CD4-positive, alpha-beta T cell treated with Interleukin-17A for 1 hour (primary cell): ENCODE data around the gene SCYL1.

ENCODE experiments used
- DNase-seq: peaks from one replicate; pipeline ENCODE4 v3.0.0-alpha.2; 2020

Gene SCYL1

DNA sequence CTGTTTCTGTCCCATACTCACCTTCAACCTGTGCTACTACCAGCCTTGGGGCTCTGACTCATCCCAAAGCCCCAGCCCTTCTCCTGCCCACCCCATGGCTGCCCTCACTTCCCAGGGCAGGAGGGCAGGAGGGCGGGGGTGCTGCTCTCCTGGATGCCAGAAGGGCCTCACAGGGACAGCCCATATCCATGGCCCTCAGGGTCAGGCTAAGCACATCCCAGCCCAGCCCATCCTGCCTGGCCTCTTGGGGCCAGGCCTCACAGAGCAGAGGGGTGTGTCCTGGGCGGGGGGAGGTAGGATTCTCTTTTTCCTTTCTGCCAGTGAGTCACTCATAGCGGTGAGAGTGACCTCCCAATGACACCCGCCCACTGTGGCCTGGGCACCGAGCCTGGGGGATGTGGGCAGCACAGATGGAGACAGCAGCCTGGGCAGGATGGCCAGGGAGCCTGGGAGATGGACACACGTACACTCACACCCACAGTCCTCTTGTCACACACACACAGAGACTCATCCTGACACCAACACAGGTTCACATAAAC, 30.9 kb downstream of the SCYL1 start:
- no peak for DNase-seq

DNA sequence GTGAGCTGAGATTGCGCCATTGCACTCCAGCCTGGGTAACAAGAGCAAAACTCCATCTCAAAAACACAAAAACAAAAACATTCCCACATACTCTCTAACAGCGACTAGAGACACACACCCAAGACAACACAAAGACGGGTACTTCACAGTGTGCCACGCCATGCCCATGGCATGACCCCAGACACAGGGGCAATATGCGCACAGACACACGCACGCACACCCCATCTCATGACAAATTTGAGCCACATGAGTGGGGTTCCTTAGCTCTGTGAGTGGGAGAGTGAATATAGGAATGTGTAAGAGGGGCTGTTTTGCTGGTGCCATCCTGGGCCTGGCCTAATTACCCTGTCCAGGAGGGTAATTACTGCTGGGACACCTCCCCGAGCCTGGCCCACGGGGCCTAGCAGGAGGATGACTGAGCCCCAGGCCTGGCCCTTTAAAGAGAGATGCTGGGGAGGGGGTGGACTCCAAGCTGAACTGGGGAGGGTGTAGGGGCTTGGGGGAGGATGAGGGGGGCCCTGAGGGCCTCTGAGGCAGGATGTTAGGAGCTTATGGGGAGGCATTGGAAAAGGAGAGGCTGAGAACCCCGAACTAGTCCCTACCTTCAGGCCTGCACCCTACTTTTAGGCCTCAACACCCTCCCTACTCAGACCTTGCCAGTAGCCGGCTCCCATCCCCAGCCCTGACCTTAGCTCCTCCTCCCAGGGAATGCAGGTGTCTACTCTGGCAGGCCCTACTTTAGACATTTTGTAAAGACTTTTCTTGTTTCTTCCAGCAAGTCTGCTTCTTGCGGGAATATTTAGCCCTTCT, 31.8 kb downstream of the SCYL1 start:
- no peak for DNase-seq

DNA sequence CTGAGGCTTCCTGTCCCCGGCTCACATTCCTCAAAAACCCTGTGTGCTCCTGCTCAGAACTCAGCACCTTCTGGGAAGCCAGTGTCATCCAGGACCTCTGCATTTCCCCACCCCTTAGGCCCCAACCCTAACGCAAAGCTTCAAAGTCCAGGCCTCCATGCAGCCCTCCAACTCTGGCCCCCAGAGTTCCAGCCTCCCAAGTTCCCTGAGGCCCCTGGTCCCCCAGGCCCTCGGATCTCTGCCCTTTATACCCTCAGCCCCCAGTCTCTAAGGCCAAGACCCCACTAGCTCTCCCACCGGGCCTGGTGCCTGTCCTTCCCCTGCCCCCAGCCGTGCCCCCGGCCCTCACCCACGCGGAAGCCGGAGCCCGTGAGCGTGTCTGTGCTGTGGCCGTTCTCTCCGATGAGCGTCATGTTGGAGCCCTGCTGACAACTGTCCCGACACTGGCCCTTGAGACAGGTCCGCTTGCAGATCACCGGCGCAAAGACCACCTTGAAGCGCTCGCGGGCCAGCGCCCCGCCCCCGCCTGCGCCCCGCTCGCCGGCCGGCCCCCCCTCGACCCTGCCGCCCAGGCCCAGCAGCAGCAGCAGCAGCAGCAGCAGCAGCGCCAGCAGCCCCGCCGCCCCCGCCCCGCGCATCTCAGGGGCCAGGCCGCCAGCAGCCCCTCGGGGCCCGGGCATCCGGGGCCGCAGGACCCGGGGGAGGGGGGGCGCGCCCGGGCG, 32.6 kb downstream of the SCYL1 start:
- DNase-seq: no peak

DNA sequence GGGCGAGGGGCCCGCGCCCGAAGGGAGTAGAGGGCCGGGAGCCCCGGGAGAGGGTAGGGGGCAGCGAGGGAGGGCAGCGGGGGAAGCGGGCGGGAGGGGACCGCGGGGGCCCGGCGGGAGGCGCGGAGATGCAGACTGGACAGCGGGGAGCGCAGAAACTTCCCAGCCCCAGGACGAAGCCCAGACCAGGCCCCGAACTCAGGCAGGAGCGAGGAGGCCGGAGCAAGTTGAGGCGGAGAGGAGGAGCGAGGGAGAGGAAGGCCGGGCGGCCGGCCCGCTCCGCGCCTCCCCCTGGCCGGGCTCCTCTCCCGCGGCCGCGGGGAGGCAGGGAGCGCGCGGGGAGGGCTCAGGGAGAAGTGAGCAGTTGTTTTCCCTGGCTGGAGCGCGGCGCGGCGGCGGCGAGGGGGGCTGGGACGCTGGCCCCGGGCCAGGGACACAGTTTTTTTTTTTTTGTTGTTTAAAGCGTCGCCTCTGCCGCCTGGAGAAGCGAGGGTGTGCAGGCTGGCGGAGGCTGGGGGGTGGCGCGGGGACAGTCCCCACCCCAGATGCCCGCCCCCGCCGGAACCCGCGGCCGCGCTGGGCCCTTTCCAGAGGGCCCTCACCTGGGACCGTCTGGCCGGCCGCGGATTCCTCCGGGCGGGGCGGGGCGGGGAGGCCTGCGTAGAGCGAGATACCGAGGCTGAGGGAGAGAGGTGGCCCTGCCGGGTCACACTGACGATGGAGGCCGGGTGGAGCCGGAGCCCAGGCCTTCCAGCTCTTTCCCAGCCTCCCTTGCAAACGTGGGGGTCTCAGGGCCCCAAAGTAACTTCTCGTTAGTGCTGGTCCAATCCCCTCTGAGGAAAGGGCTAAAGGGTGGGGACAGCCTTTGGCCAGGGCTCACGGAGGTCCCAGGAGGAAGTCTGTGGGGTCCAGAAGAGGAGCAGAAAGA, 33.4 kb downstream of the SCYL1 start, which contains the start of gene LTBP3:
Gene LTBP3 (minus strand): TSS at position 358 of the 928 bp plus-strand sequence. CDS start 400 bp downstream, outside the sequence.
- peak; percentile 60 for DNase-seq

DNA sequence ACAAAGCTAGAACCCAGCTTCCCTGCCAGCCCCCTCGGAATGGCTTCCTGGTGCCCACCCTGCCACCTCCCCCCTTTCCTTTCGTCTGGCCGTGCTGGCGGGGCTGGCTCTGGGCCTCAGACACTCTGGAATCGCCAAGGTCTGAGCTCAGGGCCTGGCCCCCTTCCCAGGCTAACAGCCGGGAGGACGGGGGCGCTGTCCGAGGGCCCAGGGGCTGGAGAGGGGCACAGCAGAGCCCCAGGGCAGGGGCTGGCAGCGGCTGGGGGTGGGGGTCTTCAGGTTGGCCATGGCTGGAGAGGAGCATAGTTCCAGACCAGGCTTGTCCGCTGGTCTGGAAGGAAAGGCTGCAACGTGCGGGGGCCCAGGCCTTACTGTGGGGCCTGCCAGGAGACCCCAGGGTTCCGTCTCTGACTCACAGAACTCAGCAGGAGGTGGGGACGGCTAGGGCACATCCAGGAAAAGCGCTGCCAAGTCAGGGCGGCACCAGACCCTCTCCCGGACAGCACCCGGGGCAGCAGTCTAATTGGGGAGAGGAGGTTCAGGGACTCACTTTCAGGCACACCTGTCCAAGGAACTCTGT, 34.1 kb downstream of the SCYL1 start:
- no peak for DNase-seq

DNA sequence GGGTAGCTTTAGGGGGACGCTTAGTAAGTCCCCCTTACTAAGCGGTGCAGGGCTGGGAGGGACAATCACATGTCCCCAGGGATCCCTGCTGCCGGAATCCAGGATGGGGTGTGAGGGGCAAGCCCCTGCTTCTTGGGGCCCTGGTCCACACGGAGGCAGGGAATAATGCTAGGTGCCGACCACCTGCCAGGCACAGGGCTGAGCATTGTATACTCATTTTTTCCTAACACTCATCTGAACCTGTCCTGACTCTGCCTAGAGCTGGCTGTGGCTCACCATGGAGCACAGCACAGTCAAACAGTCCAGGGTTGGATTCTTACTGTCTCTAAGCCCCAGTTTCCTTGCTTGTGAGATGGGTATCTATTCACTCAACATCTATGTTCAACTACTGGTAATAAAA, 34.7 kb downstream of the SCYL1 start:
- DNase-seq: no peak

DNA sequence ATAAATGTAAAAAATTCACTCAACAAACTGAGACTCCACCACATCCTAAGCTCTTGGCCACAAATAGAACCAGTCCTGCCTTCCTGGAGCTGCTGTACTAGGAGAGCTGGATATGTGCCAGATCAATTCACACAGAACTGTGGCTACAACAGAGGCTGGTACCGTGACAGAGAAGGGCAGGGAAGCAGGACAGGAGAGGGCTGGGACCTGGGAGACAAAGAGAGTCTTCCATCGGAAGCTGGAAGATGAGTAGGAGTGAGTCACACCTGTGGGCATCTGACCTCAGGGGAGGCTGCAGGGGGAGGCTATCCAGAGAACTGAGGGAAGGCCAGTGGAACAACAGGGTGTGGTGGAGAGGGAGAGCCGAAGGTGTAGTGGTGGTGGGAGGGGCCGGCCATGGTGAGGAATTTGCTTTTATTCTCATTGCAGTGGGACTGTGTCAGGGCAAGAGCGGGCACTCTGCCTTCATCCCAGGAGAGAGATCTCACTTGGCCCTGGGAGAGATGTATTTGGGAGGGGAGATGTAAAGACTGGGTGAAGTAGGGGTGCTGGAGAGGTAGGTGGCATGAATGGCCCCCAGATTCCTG, 35.2 kb downstream of the SCYL1 start:
- DNase-seq: no peak

DNA sequence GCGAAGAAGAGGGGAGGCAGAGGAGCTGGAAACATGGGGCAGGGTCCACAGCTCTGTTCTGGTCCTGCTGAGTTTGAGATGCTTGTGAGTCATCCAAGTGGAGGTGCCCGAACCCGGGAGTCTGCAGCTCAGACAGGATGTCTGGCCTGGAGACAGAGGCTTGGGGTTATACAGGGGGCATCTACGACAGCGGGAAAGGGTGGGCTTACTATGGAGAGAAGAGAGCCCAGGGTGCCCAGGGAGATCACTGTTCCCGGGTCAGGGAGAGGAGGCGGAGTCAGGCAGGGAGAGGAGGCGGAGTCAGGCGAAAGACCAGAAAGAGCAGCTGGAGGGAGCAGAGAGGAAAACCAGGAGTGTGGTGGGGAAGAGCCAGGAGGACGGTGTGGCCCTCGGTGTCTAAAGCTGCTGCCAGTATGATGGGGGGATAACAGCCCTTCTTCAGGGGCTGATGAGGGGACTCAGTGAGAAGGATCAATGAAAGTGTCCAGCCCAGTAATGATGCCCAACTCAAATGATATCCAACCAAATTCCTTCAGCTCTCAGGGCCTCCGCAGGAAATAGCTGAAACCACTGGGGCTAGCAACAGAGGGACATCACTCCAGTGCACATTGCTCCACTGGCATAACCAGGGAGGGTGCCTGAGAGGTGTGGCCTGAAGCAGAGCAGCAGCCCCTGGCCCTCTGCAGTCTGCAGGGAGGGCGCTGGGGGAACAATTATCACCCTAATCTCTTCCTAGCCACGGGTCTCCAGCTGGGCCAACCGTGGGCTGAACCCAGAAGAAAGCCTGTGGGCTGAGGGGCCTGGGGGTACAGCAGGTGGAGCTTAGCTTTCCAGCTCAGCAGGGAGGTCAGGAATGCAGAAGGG, 35.9 kb downstream of the SCYL1 start:
- DNase-seq: no peak

DNA sequence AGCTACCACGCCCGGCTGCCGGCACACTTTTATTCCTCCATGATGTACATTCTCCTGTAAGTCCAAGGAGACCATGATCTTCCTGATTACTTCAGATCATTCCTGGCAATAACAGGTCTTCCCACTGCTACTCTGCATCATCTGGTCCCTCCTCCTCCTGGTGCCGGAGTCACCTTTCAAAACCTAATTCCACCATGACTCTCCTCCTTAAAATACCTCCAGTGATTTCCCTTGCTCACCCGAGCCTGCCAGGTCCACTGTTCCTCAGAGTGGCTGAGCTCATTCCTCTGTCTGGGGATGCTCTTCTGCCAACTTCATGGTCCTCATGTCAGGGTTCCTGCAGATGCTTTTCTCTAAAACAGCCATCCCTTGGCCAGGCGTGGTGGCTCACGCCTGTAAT, 37.1 kb downstream of the SCYL1 start:
- DNase-seq: no peak

DNA sequence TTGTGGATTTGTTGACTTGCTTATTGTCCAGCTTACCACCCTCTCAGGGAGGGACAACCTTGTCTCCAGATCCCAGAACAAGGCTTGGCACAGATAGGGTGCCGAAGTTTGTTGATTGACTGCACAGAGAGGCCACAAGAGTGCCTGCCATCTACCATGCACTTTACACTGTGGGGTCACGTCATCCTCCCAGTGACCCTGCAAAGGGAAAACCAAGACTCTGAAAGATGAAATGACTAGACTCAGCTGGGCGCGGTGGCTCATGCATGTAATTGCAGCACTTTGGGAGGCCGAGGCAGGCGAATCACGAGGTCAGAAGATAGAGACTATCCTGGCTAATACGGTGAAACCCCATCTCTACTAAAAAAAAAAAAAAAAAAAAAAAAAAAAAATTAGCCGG, 37.9 kb downstream of the SCYL1 start:
- DNase-seq: no peak

DNA sequence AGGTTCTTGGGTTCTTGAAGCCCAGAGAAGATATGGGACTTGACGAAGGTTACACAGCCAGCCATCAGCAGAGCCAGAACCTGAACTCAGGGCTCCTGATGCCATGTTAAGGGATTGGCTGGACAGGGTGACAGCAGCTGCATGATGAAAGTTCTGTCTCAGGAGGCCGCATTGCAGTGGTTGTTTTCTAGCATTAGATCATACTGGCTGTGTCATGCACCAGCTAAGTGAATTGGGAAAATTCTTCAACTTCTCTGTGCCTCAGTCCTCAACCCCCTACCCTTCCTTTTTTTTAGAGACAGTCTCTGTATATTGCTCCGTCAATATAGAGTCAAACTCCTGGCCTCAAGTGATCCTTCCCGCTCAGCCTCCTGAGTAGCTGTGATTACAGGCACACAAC, 38.7 kb downstream of the SCYL1 start:
- no peak for DNase-seq

DNA sequence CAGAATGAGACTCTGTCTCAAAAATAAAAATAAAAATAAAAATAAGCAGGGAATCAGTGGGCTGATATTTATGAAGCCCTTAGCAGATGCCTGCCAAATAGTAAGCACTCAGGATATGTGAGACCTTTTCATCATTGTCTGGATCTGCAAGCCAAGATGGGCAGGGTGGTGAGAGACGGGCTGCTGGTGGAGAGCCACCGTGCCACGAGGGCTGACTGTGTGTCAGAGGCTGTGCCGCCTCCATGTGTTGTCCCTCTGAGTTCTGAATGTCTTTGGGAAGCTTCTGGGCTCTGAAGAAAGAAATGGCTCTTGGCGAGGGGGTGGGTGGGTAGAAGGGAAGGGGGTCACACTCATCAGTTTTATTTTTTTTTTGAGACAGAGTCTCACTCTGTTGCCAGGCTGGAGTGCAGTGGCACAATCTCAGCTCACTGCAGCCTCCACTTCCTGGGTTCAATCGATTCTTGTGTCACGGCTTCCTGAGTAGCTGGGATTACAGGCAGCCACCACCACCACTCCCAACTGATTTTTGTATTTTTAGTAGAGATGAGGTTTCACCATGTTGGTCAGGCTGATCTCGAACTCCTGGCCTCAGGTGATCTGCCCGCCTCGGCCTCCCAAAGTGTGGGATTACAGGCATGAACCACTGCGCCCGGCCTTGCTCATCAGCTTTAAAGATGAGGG, 40.1 kb downstream of the SCYL1 start:
- DNase-seq: peak; percentile 61

DNA sequence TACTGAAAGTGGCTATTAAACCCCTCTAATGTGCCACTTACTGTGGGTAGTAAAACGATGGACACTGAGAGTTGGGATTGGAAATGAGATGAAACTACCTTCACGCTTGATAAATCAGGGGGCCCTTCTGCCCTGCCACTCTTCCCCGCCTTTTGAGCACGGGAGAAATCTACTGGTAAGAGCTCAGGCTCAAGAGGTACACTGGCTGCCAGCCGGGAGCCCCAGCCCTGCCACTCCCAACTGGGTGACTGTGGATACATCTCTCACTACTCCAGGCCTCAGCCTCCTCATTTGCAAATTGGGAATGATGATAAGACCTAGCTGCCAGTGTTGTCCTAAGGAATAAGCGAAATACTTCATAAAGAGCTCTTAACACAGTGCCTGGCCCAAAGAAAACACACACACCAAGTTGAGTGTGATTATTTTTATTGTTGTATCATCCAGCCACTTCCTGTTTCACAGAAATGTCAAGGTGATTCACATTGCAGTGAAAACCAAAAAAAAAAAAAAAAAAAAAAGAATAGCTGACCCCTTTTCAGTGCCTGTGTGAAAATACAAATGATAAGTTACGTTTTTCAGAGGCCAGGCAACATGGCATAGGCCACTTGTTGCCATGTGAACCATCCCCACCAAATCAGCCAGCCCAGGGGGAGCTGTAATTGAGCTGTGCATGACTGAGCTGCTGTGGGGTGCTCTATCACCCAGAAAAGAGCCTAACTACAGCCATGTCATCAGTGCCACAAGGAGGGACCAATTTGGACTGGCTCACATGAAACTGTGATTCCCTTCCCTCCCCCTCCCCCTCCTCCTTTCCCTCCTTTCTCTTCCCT, 41.0 kb downstream of the SCYL1 start:
- DNase-seq: peak; percentile 84

DNA sequence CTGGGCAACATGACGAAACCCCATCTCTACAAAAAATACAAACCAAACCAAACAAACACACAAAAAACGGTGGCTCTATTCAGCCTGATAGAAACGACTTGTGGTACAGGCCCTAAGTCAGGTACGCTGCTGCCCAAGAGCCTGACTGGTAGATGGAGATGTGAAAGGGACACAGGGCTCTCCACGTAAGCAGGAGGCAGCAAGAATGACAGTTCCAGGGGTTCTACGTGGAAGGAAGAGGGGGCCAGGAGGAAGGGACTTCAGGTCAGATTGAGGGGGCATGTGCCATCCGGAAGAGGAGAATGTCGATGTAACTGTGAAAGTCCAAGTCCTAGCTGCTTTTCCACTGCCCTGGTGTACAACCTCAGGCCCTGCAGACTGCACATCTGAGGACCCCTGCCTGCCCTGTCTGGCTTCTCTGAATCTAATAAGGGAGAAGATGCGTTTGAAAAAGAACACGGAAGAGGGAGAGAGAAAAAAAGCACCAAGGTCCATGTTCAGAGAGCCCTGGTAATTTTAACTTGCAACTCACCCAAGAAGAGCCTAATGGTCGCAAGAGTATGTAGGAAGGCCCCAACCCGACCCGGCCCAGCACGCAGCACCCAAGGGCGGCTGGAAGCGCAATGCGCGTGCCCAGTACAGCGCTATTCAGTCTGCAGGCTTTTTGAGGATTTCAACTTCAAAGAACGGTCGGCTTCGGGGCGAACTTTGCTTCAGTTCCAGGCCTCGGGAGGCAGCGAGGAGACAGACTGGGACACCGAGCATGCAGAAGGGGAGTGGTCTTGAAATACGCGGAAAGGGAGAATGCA, 44.5 kb downstream of the SCYL1 start:
- DNase-seq: peak; percentile 32

DNA sequence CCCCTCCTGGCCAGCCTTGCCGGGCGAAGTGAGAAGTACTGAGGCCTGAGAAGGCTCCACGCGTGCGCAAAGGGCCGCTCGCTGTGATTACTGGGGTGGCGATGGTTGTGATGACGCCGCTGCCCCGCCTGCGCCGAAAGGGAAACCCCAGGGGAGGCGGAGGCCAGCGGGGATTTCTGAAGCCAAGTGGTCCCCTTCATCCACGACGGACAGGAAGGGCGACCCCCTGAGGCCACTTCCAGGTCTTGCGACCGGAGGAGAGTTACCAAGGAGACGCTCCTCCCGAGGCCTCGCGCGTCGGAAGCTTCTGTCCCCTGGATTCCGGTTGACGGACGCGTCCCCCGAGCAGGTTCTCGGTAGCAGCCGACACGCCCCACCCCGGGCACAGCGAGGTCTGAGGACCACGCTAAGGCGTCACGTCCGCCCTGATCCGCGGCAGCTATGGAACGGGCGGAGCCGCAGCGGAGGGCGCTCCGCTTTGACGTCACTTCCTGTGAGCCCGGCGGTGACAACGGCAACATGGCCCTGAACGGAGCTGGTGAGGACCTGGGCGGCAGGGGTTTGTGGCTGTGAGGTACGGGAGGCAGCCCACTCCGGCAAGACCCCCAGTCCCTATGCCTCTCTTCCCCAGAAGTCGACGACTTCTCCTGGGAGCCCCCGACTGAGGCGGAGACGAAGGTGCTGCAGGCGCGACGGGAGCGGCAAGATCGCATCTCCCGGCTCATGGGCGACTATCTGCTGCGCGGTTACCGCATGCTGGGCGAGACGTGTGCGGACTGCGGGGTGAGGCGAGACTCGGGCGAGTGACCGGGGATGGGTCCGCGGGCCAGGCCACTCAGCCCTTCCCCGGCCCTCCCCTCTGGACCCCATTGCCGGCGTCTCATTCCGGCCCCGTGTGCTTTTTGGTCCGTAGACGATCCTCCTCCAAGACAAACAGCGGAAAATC, 45.4 kb downstream of the SCYL1 start, which contains the start of gene ZNRD2:
Gene ZNRD2 (plus strand): TSS at position 505 of the 946 bp plus-strand sequence. CDS start 15 bp downstream, at position 520.
- peak; percentile 98 for DNase-seq

DNA sequence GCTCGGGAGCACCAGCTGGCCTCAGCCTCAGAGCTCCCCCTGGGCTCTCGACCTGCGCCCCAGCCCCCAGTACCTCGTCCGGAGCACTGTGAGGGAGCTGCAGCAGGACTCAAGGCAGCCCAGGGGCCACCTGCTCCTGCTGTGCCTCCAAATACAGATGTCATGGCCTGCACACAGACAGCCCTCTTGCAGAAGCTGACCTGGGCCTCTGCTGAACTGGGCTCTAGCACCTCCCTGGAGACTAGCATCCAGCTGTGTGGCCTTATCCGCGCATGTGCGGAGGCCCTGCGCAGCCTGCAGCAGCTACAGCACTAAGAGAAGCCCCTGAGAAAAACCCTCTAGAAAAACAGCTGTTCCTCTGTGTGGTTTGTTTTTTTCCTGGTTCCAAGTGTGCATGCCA, 46.5 kb downstream of the SCYL1 start:
- no peak for DNase-seq

DNA sequence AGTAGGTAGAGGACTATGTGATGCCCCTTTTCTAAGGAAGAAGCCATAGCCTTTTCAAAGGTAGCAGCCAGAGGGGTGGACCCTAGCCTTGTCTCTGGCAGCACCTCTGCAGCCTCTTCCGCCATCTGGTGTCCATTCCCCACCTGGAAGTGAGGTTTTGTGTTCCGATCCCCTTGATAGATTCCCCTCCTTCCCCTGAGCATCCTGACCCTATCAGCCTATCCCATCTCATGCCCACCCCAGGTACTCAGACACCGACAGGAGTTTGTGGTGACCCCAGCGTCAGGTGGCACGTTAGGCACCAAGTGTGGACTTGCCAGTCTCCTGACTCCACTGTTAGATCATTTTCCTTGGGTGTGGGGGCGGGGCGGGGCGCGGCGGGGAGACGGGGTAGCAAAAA, 47.1 kb downstream of the SCYL1 start:
- no peak for DNase-seq
